ENCODE measurements around the gene RASGRF1.

DNA sequence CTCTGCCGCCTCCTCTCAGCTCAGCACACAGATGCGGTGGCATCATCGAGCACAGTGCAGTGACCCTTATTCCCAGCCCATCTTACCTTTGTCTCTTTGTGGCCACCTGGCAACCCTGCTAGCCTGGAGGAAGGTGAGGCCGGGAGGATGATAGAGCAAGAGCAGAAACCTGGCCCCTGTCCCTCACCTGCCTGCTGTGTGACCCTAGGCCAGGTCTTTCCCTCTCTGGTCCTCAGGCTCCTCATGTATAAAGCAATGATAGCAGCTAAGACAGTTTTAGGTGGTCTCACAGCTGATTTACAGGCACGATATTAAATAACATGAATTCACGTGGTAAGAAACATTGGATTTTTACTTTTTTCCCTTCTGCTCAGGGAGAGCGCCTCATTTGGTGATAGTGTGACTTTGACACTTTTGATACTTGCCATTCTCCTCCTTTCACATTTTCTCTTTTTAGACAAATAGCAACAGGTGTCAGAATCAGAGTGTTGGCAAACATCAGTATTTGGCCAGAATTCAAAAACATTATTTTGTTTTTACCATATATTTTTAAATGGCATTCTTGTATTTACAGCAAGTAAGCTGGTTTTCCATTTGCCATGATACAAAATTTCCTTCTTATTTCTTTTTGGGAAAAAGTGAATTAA is 116.2 kb downstream of the RASGRF1 start:
- TF ChIP-seq, protein P1, sequence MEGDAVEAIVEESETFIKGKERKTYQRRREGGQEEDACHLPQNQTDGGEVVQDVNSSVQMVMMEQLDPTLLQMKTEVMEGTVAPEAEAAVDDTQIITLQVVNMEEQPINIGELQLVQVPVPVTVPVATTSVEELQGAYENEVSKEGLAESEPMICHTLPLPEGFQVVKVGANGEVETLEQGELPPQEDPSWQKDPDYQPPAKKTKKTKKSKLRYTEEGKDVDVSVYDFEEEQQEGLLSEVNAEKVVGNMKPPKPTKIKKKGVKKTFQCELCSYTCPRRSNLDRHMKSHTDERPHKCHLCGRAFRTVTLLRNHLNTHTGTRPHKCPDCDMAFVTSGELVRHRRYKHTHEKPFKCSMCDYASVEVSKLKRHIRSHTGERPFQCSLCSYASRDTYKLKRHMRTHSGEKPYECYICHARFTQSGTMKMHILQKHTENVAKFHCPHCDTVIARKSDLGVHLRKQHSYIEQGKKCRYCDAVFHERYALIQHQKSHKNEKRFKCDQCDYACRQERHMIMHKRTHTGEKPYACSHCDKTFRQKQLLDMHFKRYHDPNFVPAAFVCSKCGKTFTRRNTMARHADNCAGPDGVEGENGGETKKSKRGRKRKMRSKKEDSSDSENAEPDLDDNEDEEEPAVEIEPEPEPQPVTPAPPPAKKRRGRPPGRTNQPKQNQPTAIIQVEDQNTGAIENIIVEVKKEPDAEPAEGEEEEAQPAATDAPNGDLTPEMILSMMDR (tag by site-specific recombination; IDR thresholded peaks at IDR 0.05), result no peak
- TF ChIP-seq ZNF785 (tag by site-specific recombination; IDR thresholded peaks at IDR 0.05) (no peak), ZFP41 (tag by site-specific recombination; IDR thresholded peaks at IDR 0.05; ENCODE audit: borderline replicate concordance) (no peak), ZNF146 (tag by site-specific recombination; IDR thresholded peaks at IDR 0.05) (no peak)

All from HEK293 (cell line).